ENCODE results near the gene NEGR1.

DNA sequence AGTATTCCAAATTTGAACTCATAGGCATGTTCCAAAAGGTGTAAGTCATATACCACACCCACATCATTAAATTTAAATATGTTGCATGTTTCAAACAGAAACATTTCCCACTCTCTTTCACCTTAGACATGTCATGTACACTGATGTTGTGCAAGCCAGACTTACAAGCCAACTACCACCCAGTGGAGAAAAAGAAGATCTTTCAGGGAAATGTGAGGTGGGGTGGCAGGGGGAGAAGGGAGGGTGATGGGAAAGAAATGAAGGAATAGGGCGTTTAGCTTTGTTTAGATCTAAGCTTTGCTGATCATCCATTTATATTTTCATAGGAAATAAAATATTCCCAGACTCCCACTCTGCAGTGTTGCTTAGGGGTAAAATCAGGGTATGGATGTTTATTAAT lies 1.6 kb downstream of the NEGR1 start:
- no peak for TF ChIP-seq EP300 (IDR thresholded peaks at IDR 0.05; ENCODE audit: low read depth)
- TF ChIP-seq, protein P1, sequence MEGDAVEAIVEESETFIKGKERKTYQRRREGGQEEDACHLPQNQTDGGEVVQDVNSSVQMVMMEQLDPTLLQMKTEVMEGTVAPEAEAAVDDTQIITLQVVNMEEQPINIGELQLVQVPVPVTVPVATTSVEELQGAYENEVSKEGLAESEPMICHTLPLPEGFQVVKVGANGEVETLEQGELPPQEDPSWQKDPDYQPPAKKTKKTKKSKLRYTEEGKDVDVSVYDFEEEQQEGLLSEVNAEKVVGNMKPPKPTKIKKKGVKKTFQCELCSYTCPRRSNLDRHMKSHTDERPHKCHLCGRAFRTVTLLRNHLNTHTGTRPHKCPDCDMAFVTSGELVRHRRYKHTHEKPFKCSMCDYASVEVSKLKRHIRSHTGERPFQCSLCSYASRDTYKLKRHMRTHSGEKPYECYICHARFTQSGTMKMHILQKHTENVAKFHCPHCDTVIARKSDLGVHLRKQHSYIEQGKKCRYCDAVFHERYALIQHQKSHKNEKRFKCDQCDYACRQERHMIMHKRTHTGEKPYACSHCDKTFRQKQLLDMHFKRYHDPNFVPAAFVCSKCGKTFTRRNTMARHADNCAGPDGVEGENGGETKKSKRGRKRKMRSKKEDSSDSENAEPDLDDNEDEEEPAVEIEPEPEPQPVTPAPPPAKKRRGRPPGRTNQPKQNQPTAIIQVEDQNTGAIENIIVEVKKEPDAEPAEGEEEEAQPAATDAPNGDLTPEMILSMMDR (IDR thresholded peaks at IDR 0.05): no peak
- no peak for TF ChIP-seq POLR2A (IDR thresholded peaks at IDR 0.05)
- TF ChIP-seq POLR2AphosphoS5 (IDR thresholded peaks at IDR 0.05): no peak

Measured in transverse colon (tissue), 4 donors.